Kidney epithelial cell (primary cell): ENCODE results near the gene SH3RF3. TPM values are rescaled to one million over a fixed set of nuclear protein-coding genes. Genes with fewer than 3 reads are reported as not detected.
A peak's percentile ranks its signal among the peaks of the same experiment; 100 is the strongest.

Experiments
- DNase-seq: peaks from one replicate; pipeline ENCODE4 v3.0.0-alpha.2; 2010; ENCODE audit warnings: low read depth
- H3K27me3 ChIP-seq: 2 replicates; pipeline ENCODE4 v1.6.0; 2011; ENCODE audit warnings: low read length; ENCODE audit not compliant: control insufficient read depth, insufficient read depth
- H3K36me3 ChIP-seq: 2 replicates; pipeline ENCODE4 v1.5.1; 2011; ENCODE audit warnings: low read length; ENCODE audit not compliant: control insufficient read depth, insufficient read depth
- H3K4me3 ChIP-seq: 2 replicates; pipeline ENCODE4 v1.5.1; 2011; ENCODE audit warnings: low read depth, mild to moderate bottlenecking, control low read depth, low read length
- total RNA-seq: library from RNA; depleted of rRNA; stranded (reverse); fragments of >200 nt; gene quantifications from 2 replicates; pipeline ENCODE4 v1.2.3, GENCODE V29; 2015
- TF ChIP-seq, protein P1 (sequence below): IDR thresholded peaks from 2 replicates; pipeline ENCODE4 v1.5.1; 2011; ENCODE audit warnings: mild to moderate bottlenecking, moderate library complexity, low read length, control low read depth, inconsistent platforms; ENCODE audit not compliant: insufficient read depth, poor library complexity, severe bottlenecking

The SH3RF3 gene
- total RNA-seq, 1 donor from 2014 or later: 9.6 TPM

DNA sequence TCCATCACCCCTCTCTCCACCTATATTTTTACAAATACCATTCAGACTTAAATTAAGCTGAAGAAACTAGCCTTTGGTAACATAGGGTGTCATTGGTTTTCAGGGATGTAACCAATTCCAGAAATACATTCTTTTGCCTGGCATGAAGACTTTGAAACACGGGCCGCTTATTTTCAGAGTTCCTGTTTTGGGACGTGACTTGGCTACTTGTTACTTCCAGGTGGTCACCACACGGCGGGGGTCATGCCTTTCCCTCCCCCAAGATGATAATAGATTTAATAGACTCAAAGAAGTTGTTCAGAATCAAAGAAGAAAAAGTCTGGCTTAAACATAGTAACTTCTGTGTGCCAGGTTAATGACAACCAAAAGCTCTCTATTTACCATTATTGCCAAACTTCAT, 374.2 kb downstream of the SH3RF3 start:
- Histone ChIP-seq H3K36me3 (no peaks in the 10 kb centered on the region), H3K27me3 (no peaks in the 10 kb centered on the region), H3K4me3 (no peak overlapping the region)
- TF ChIP-seq, protein P1, sequence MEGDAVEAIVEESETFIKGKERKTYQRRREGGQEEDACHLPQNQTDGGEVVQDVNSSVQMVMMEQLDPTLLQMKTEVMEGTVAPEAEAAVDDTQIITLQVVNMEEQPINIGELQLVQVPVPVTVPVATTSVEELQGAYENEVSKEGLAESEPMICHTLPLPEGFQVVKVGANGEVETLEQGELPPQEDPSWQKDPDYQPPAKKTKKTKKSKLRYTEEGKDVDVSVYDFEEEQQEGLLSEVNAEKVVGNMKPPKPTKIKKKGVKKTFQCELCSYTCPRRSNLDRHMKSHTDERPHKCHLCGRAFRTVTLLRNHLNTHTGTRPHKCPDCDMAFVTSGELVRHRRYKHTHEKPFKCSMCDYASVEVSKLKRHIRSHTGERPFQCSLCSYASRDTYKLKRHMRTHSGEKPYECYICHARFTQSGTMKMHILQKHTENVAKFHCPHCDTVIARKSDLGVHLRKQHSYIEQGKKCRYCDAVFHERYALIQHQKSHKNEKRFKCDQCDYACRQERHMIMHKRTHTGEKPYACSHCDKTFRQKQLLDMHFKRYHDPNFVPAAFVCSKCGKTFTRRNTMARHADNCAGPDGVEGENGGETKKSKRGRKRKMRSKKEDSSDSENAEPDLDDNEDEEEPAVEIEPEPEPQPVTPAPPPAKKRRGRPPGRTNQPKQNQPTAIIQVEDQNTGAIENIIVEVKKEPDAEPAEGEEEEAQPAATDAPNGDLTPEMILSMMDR: no peak
- DNase-seq: no peak

DNA sequence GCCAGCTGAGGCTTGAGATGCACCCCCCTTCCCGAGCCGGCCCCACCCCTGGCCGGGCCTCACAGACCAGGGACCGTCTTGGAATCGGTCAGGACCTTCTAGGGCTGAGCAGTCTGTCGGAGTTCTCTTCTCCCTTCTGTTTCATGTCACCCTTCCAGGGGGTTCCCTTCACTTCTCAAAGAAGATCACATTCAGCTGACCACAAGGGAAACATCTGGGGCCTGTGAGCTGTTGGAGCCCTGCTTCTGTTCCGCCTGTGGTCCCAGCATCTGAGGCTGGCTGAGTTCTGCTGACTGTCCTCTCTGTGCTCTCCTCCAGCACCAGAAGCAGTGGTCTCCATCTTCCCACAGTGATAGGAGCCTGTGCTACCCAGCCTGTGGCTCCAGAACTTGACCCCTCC, 378.2 kb downstream of the SH3RF3 start:
- no peaks in the 10 kb centered on the region for H3K36me3 ChIP-seq
- H3K4me3 ChIP-seq: no peak overlapping the region
- no peak for DNase-seq
- TF ChIP-seq, protein P1: no peak
- no peaks in the 10 kb centered on the region for H3K27me3 ChIP-seq

GRCh38 chr2:109507828-109508227, 378.8 kb downstream of the SH3RF3 start:
- DNase-seq: no peak
- no peaks in the 10 kb centered on the region for H3K27me3 ChIP-seq
- H3K4me3 ChIP-seq: no peak overlapping the region
- TF ChIP-seq, protein P1: no peak
- H3K36me3 ChIP-seq: no peaks in the 10 kb centered on the region

- TF ChIP-seq, protein P1: no peak
Measured at GRCh38 chr2:109508556-109508955, 379.6 kb downstream of the SH3RF3 start.

DNA sequence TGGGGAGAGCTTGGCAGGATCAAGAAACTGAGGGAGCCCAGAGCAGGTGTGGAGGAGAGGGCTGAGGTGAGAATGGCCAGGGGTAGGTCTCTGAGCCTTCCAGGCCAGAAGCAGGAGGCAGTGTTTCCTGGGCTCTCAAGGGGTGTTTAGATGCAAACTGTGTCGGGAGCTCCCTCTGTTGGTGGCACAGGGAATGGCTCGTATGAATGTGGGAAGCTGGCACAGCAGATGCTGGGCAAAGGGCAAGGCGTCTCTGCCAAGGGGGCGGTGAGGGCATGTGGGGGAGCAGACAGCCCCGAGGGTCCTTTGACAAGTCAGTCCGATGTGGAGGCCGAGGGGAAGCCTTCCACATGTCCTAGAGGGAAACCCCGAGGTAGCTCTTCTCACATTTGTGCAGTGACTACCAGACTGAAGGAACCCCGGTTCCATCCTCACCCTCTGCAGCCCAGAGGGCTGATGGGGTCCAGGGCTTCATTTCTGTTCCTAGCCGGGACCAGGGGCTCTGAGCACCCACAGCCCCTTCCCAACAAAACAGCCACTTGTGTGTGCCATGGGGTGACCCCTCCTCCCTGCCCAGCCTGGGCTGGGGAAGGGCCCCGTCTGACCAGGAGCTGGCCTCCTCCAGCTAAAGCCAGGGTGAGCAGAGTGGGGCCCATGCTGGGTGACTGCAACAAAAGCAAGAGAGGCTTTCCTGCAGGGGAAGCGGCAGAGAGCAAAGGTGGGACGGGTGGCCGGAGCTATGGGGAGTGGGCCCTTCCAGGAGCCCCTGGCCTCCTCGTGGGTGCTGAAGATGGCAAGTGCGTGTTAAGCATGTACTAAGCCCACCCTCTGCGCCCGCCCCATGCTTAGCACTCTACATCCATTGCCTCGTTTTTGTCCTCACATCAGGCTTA, 381.4 kb downstream of the SH3RF3 start:
- Histone ChIP-seq H3K27me3 (no peaks in the 10 kb centered on the region), H3K4me3 (no peak overlapping the region), H3K36me3 (no peaks in the 10 kb centered on the region)
- TF ChIP-seq, protein P1: peak; percentile 94
- peak; percentile 23 for DNase-seq

More at GRCh38 chr2:109508556-109508955, 379.6 kb downstream of the SH3RF3 start:
- no peak for DNase-seq
- Histone ChIP-seq H3K36me3 (no peaks in the 10 kb centered on the region), H3K27me3 (no peaks in the 10 kb centered on the region), H3K4me3 (no peak overlapping the region)
